HCT116 (cell line): ENCODE results near the gene C11orf68. TPM values are rescaled to one million over a fixed set of nuclear protein-coding genes. Genes with fewer than 3 reads are reported as not detected.

Experiments
- ATAC-seq: fragments of 200-7000 bp; cut with Tn5 transposase; 2 replicates; pipeline ENCODE4 v1.9.1; 2020; ENCODE audit warnings: mild to moderate bottlenecking, moderate library complexity
- BruUV-seq: library from RNA; stranded (reverse); fragments of 400-500 nt; replicated peaks from 2 replicates; lab custom pipeline; 2021; lab: Mats Ljungman, UMichigan
- CTCF ChIA-PET: fragments of 300-600 bp; sonication (Branson Sonifier 250); formaldehyde crosslinking; loops from one replicate; lab custom pipeline; 2021; ENCODE audit warnings: antibody characterized with exemption; lab: Charles Lee
- POLR2A ChIA-PET: fragments of 300-600, 350-600 bp; sonication (Branson Sonifier 250); formaldehyde crosslinking; loops from one replicate; lab custom pipeline; 2021; ENCODE audit warnings: antibody characterized with exemption; lab: Charles Lee
- RAD21 ChIA-PET, 2 experiments: fragments of 300-600 bp; sonication (Branson Sonifier 250); formaldehyde crosslinking; loops; one replicate each; lab custom pipeline; 2023; ENCODE audit warnings: low total read pairs in 2 of 2; ENCODE audit not compliant: uncharacterized antibody in 2 of 2, unreplicated experiment in 2 of 2, low non-redundant PET in 1 of 2; lab: Charles Lee
- DNase-seq: peaks from one replicate; pipeline ENCODE4 v3.0.0-alpha.2; 2010; ENCODE audit warnings: low read depth, low spot score
- H2AFZ ChIP-seq: fragments of 200-600 bp; shearing (Covaris generic), sonication (generic); 2 replicates; pipeline ENCODE4 v1.6.1; 2017; ENCODE audit warnings: low read depth, mixed run types, mixed read lengths, antibody characterized with exemption, low read length; ENCODE audit not compliant: poor library complexity, severe bottlenecking
- H3K27ac ChIP-seq: 2 replicates; pipeline ENCODE4 v1.5.1; 2012; ENCODE audit warnings: low read depth, low read length
- H3K27me3 ChIP-seq: fragments of 200-600 bp; sonication (generic); 2 replicates; pipeline ENCODE4 v1.6.1; 2016; ENCODE audit warnings: mixed run types, low read length, mixed read lengths; ENCODE audit not compliant: insufficient read depth
- H3K36me3 ChIP-seq, 2 experiments: fragments of 200-500 bp in 1 of 2; fragments of 200-600 bp in 1 of 2; sonication (Bioruptor generic) in 1 of 2; sonication (generic) in 1 of 2; 2 replicates each; pipeline versions ENCODE4 v1.5.1 to v1.6.1; 2014 to 2016; ENCODE audit warnings: low read length in 2 of 2, inconsistent platforms in 1 of 2, mixed read lengths in 1 of 2, mixed run types in 1 of 2; ENCODE audit not compliant: insufficient read depth in 2 of 2, control insufficient read depth in 1 of 2
- H3K4me1 ChIP-seq, 2 experiments: fragments of 200-600 bp in 1 of 2; sonication (generic) in 1 of 2; 2 replicates each; pipeline versions ENCODE4 v1.5.1 to v1.6.1; 2012 to 2017; ENCODE audit warnings: low read length in 2 of 2, inconsistent platforms in 1 of 2, mild to moderate bottlenecking in 1 of 2, mixed read lengths in 1 of 2, mixed run types in 1 of 2, moderate library complexity in 1 of 2; ENCODE audit not compliant: insufficient read depth in 2 of 2, control insufficient read depth in 1 of 2
- H3K4me2 ChIP-seq: fragments of 200-600 bp; sonication (generic); 2 replicates; pipeline ENCODE4 v1.6.1; 2017; ENCODE audit warnings: mixed run types, low read length, mixed read lengths
- H3K4me3 ChIP-seq, 2 experiments: fragments of 200-600 bp in 1 of 2; sonication (generic) in 1 of 2; replicated peaks in 1 of 2; 2 replicates each; pipeline ENCODE4 v1.5.1; 2011 to 2016; ENCODE audit warnings: low read length in 2 of 2, control low read depth in 1 of 2, low read depth in 1 of 2, mild to moderate bottlenecking in 1 of 2, mixed read lengths in 1 of 2, mixed run types in 1 of 2
- H3K79me2 ChIP-seq: fragments of 200-600 bp; sonication (generic); 2 replicates; pipeline ENCODE4 v1.6.1; 2017; ENCODE audit warnings: mild to moderate bottlenecking, mixed run types, low read length, moderate library complexity, mixed read lengths; ENCODE audit not compliant: insufficient read depth
- H3K9ac ChIP-seq: fragments of 200-600 bp; sonication (generic); 2 replicates; pipeline ENCODE4 v1.6.1; 2016; ENCODE audit warnings: low read length, mixed read lengths
- H3K9me2 ChIP-seq: fragments of 200-600 bp; sonication (generic), shearing (Covaris generic); 2 replicates; pipeline ENCODE4 v1.6.1; 2017; ENCODE audit warnings: mixed run types, mild to moderate bottlenecking, moderate library complexity; ENCODE audit not compliant: insufficient read depth
- H3K9me3 ChIP-seq, 2 experiments: fragments of 200-500 bp in 1 of 2; fragments of 200-600 bp in 1 of 2; sonication (Bioruptor generic) in 1 of 2; sonication (generic) in 1 of 2; 2 replicates each; pipeline ENCODE4 v1.6.1; 2014 to 2017; ENCODE audit warnings: low read length in 2 of 2, mixed read lengths in 2 of 2, inconsistent platforms in 1 of 2, low read depth in 1 of 2, mild to moderate bottlenecking in 1 of 2, mixed run types in 1 of 2, moderate library complexity in 1 of 2; ENCODE audit not compliant: control insufficient read depth in 1 of 2, insufficient read depth in 1 of 2
- H4K20me1 ChIP-seq: fragments of 200-600 bp; sonication (generic), shearing (Covaris generic); 2 replicates; pipeline ENCODE4 v1.6.1; 2017; ENCODE audit warnings: mixed run types, mild to moderate bottlenecking, moderate library complexity; ENCODE audit not compliant: insufficient read depth
- CBX3 ChIP-seq: IDR thresholded peaks from 2 replicates; pipeline ENCODE4 v1.6.1; 2012; ENCODE audit warnings: low read depth
- EGR1 ChIP-seq: IDR thresholded peaks from 2 replicates; pipeline ENCODE4 v1.6.1; 2012; ENCODE audit warnings: low read depth
- ELF1 ChIP-seq: IDR thresholded peaks from 2 replicates; pipeline ENCODE4 v1.6.1; 2012; ENCODE audit warnings: low read depth, borderline replicate concordance
- EZH2phosphoT487 ChIP-seq: fragments of 200-600 bp; IDR thresholded peaks from 2 replicates; pipeline ENCODE4 v1.6.1; 2018; ENCODE audit warnings: antibody characterized with exemption, borderline replicate concordance
- FOSL1 ChIP-seq: IDR thresholded peaks from 2 replicates; pipeline ENCODE4 v1.6.1; 2012; ENCODE audit warnings: low read depth
- JUND ChIP-seq: IDR thresholded peaks from 2 replicates; pipeline ENCODE4 v1.6.1; 2012
- POLR2A ChIP-seq: IDR thresholded peaks from 2 replicates; pipeline ENCODE4 v1.7.0; 2011; ENCODE audit warnings: borderline replicate concordance; ENCODE audit not compliant: insufficient read depth, insufficient read length; ENCODE audit errors: extremely low read depth
- POLR2AphosphoS5 ChIP-seq: IDR thresholded peaks from 2 replicates; pipeline ENCODE4 v1.6.1; 2011; ENCODE audit warnings: mild to moderate bottlenecking, low read depth, low read length, moderate library complexity
- SIN3A ChIP-seq: IDR thresholded peaks from 2 replicates; pipeline ENCODE4 v1.6.1; 2012; ENCODE audit warnings: low read depth
- SP1 ChIP-seq: IDR thresholded peaks from 2 replicates; pipeline ENCODE4 v1.6.1; 2012; ENCODE audit warnings: low read depth
- ZFX ChIP-seq: fragments of 450-650 bp; IDR thresholded peaks from 2 replicates; pipeline ENCODE4 v1.6.1; 2017
- ZNF274 ChIP-seq: fragments of 200-500 bp; sonication (Bioruptor generic); IDR thresholded peaks from 2 replicates; pipeline ENCODE4 v1.6.1; 2014; ENCODE audit warnings: mild to moderate bottlenecking, low read depth, low read length, inconsistent platforms
- intact Hi-C: fragments of 100-400 bp; cut with micrococcal nuclease; formaldehyde crosslinking; loops from 2 replicates; pipeline ENCODE4 v1.10.0; 2022
- total RNA-seq: library from RNA; stranded (reverse); gene quantifications from one replicate; pipeline ENCODE4 v1.2.1, GENCODE V29; 2021; ENCODE audit not compliant: unreplicated experiment
- TF ChIP-seq, protein P1 (sequence below), 3 experiments: fragments of 200-600 bp in 1 of 3; sonication (generic) in 1 of 3; IDR thresholded peaks in 2 of 3; conservative IDR thresholded peaks in 1 of 3; 2 replicates each; pipeline ENCODE4 v1.5.1; 2012 to 2017; ENCODE audit warnings: low read depth in 2 of 3, low read length in 2 of 3, antibody characterized with exemption in 1 of 3, borderline replicate concordance in 1 of 3, control low read depth in 1 of 3, mild to moderate bottlenecking in 1 of 3, mixed read lengths in 1 of 3, mixed run types in 1 of 3, moderate library complexity in 1 of 3; ENCODE audit not compliant: insufficient read depth in 1 of 3
- TF ChIP-seq, protein P2 (sequence below): IDR thresholded peaks from 2 replicates; pipeline ENCODE4 v1.6.1; 2011; ENCODE audit warnings: mild to moderate bottlenecking, low read length, moderate library complexity; ENCODE audit not compliant: insufficient replicate concordance; ENCODE audit errors: extremely low read depth
- TF ChIP-seq, protein P3 (sequence below): IDR thresholded peaks from 2 replicates; pipeline ENCODE4 v1.6.1; 2012

The C11orf68 gene
- total RNA-seq, 1 experiment from 2014 or later: 49.8 TPM

DNA sequence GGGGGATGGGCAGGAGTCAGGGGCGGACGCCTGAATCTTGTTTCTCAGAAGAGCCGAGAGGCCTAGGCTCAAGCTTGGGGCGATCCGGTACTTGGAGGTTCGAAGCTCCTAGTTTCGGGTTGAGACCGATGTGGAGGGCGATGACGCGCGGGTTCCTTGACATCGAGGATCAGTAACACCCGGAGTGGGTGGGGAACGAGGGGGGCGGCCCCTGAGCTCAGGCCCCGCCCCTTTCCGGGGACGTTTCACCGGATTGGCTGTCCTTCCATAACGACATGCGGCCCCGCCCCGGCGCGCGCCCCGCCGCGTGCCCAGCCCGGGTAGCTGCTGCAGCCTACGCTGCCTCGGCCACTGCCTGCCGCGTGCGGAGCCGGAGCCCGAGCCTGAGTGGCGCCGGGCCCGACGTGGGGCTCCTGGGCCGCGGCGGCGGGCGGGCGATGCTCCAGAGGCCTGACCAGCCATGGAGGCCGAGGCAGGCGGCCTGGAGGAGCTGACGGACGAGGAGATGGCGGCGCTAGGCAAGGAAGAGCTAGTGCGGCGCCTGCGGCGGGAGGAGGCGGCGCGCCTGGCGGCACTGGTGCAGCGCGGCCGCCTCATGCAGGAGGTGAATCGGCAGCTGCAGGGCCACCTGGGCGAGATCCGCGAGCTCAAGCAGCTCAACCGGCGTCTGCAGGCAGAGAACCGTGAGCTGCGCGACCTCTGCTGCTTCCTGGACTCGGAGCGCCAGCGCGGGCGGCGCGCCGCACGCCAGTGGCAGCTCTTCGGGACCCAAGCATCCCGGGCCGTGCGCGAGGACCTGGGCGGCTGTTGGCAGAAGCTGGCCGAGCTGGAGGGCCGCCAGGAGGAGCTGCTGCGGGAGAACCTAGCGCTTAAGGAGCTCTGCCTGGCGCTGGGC, 28.3 kb downstream of the C11orf68 start, which contains the start of gene CCDC85B (continued):
- TF ChIP-seq, protein P1, sequence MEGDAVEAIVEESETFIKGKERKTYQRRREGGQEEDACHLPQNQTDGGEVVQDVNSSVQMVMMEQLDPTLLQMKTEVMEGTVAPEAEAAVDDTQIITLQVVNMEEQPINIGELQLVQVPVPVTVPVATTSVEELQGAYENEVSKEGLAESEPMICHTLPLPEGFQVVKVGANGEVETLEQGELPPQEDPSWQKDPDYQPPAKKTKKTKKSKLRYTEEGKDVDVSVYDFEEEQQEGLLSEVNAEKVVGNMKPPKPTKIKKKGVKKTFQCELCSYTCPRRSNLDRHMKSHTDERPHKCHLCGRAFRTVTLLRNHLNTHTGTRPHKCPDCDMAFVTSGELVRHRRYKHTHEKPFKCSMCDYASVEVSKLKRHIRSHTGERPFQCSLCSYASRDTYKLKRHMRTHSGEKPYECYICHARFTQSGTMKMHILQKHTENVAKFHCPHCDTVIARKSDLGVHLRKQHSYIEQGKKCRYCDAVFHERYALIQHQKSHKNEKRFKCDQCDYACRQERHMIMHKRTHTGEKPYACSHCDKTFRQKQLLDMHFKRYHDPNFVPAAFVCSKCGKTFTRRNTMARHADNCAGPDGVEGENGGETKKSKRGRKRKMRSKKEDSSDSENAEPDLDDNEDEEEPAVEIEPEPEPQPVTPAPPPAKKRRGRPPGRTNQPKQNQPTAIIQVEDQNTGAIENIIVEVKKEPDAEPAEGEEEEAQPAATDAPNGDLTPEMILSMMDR (IDR thresholded peaks at IDR 0.05 in 2 of 3, conservative IDR thresholded peaks at IDR 0.05 in 1 of 3; ENCODE audit: borderline replicate concordance in 1 of 3, insufficient read depth in 1 of 3, low read depth in 2 of 3, low read length in 2 of 3): peak in 2 of 3 experiments; percentile 5 to 14; a peak in 2 of 6 replicates
- no peak for TF ChIP-seq SIN3A

DNA sequence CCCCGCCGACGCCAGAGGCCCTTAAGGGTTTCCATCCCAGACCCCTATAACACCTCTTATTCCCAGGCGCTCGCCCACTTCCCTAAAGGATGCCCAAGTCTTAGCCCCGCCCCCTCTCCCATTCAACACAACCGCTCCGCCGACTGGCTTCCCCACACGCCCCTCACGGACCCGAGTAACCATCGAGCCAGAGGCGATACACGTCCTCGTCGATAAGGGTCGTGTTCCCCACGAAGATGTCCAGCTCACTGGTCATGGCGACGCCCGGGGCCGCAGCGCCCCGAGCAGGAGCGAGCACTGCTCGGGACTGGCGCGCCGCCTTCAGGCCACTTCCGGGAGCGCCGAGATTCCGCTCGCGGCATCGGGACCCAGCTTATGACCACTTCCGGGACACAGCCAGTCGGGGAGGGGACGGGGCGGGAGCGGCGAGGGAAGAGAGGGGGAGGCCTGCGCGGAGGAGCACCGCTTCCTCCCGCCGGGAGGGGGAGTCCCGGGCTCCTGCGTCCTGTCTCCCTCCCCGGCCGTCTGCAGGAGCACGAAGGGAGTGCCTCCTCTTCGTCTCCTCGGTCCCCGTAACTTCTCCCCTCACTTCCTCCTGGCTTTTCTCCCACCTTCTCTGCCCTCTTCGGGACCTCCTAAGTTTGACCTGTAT, 30.6 kb downstream of the C11orf68 start, which contains the start of gene FIBP:
FIBP (minus strand) TSS at position 309 of the 652 bp plus-strand sequence; CDS start at position 256, 53 bp downstream.
- H2AFZ ChIP-seq: no peak within 1 kb of the TSS
- peaks cover 54% of the 10 kb centered on the region for H3K79me2 ChIP-seq
- H3K4me1 ChIP-seq: peaks cover 18 to 73% of the 10 kb centered on the region in 2 experiments
- TF ChIP-seq SIN3A: no peak
- TF ChIP-seq, protein P2, sequence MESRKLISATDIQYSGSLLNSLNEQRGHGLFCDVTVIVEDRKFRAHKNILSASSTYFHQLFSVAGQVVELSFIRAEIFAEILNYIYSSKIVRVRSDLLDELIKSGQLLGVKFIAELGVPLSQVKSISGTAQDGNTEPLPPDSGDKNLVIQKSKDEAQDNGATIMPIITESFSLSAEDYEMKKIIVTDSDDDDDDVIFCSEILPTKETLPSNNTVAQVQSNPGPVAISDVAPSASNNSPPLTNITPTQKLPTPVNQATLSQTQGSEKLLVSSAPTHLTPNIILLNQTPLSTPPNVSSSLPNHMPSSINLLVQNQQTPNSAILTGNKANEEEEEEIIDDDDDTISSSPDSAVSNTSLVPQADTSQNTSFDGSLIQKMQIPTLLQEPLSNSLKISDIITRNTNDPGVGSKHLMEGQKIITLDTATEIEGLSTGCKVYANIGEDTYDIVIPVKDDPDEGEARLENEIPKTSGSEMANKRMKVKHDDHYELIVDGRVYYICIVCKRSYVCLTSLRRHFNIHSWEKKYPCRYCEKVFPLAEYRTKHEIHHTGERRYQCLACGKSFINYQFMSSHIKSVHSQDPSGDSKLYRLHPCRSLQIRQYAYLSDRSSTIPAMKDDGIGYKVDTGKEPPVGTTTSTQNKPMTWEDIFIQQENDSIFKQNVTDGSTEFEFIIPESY: peak; percentile 49
- no peak for TF ChIP-seq EGR1
- no peak for TF ChIP-seq SP1
- TF ChIP-seq FOSL1: no peak
- TF ChIP-seq POLR2AphosphoS5: peak; percentile 93
- peak; percentile 63 for TF ChIP-seq POLR2A
- TF ChIP-seq ELF1: no peak
- no peak for TF ChIP-seq ZNF274
- TF ChIP-seq, protein P1 (IDR thresholded peaks at IDR 0.05 in 2 of 3, conservative IDR thresholded peaks at IDR 0.05 in 1 of 3; ENCODE audit: borderline replicate concordance in 1 of 3, insufficient read depth in 1 of 3, low read depth in 2 of 3, low read length in 2 of 3): peak in 2 of 3 experiments; percentile 68 to 78; a peak in 4 of 6 replicates
- TF ChIP-seq CBX3: no peak
- TF ChIP-seq ZFX: no peak
- TF ChIP-seq, protein P3, sequence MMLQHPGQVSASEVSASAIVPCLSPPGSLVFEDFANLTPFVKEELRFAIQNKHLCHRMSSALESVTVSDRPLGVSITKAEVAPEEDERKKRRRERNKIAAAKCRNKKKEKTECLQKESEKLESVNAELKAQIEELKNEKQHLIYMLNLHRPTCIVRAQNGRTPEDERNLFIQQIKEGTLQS: no peak
- no peak for TF ChIP-seq EZH2phosphoT487
- no peak for TF ChIP-seq JUND

More for the DNA sequence above, 30.6 kb downstream of the C11orf68 start, which contains the start of gene FIBP:
- H3K27ac ChIP-seq: peak within 1 kb of the TSS; percentile 97
- peak within 1 kb of the TSS; percentile 87 for H3K9ac ChIP-seq
- no TSS peak for BruUV-seq
- peak within 1 kb of the TSS; percentile 90 to 92 for H3K4me3 ChIP-seq
- H4K20me1 ChIP-seq: no peaks in the 10 kb centered on the region
- H3K27me3 ChIP-seq: no peaks in the 10 kb centered on the region
- no peaks in the 10 kb centered on the region for H3K9me3 ChIP-seq
- H3K36me3 ChIP-seq: peaks cover 14 to 43% of the 10 kb centered on the region in 2 experiments
- ChIA-PET RAD21 (interaction anchor here (0.6 to 3.0 kb wide), 10 partner anchors 16 to 176 kb away, joined by 3 to 10 read pairs (median 4); partner anchors contain the start of gene KAT5 (in 1 of the 2)), CTCF (interaction anchor here (0.6 to 6.5 kb wide), 28 partner anchors 9 to 256 kb away, joined by 3 to 82 read pairs (median 4); partner anchors contain the start of genes CFL1, CST6, KAT5 and MUS81), POLR2A (interaction anchor here (0.6 to 8.5 kb wide), 11 partner anchors 14 to 176 kb away, joined by 3 to 124 read pairs (median 9); partner anchors contain the start of genes CFL1, FOSL1, KAT5 and MUS81)
- peak; percentile 65 for ATAC-seq
- peak; percentile 91 for DNase-seq
- H3K4me2 ChIP-seq: peak within 1 kb of the TSS; percentile 98
- intact Hi-C loops: loop anchor here (2.0 kb wide), 2 partner anchors 73 to 175 kb away; partner anchors contain the start of genes KAT5 and SART1
- H3K9me2 ChIP-seq: no peaks in the 10 kb centered on the region
